GM10248 (cell line): ENCODE results near the gene SDR42E2.
"Not testable (repeated sequence)": the region's sequence is repeated elsewhere in the genome, so short reads cannot be mapped to it uniquely, and the experiment has no call there.

Experiments
- CTCF ChIA-PET: fragments of 300-600 bp; sonication (Branson Sonifier 250); formaldehyde crosslinking; extraction: SDS; loops from one replicate; lab custom pipeline; 2021; ENCODE audit warnings: antibody characterized with exemption; lab: Yijun Ruan, JAX
- POLR2A ChIA-PET: fragments of 350-650 bp; sonication (Branson Sonifier 250); formaldehyde crosslinking; extraction: SDS; loops from one replicate; lab custom pipeline; 2020; ENCODE audit warnings: antibody characterized with exemption; lab: Yijun Ruan, JAX
- DNase-seq: peaks from one replicate; pipeline ENCODE4 v3.0.0; 2012; ENCODE audit errors: extremely low spot score
- CTCF ChIP-seq: IDR thresholded peaks from 2 replicates; pipeline ENCODE4 v1.5.1; 2012; ENCODE audit warnings: mild to moderate bottlenecking, low read depth; ENCODE audit errors: extremely low read depth, missing control alignments, control extremely low read depth

Gene SDR42E2

DNA sequence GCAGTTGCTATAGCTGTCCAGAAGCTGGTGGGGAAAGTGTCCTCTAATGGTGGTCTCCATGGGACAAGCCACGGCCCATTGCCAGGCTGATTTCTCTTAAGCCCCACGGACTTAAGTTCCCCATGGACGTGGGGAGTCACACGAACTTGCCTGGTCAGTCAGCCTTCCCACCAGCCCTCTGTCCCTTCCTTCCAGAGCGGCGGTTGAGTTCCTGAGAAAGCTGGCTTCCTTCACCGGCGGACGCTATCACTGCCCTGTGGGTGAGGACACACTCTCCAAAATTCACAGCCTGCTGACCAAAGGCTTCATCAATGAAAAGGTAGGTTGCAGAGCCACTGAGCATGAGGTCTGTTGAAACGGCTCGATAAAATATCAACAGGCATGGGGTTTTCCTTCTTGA, 10.0 kb upstream of the SDR42E2 start:
- DNase-seq, result no peak
- POLR2A ChIA-PET, result no interaction called here
- CTCF ChIA-PET, result no interaction called here
- TF ChIP-seq CTCF, result no peak

DNA sequence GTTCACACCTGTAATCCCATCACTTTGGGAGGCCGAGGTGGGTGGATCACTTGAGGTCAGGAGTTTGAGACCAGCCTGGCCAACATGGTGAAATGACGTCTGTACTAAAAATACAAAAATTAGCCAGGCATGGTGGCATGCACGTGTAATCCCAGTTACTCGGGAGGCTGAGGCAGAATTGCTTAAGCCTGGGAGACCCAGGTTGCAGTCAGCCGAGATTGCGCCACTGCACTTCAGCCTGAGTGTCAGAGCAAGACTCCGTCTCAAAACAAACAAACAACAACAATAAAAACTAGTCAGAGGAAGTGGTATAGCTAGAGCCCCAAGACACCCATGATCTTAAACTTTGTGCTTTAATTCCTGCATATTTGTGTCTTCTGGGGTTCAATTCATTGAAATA, 9.2 kb upstream of the SDR42E2 start:
- DNase-seq, POLR2A ChIA-PET: not testable (repeated sequence)
- CTCF ChIA-PET, result interaction anchor here (0.8 to 1.2 kb wide), 4 partner anchors 11 to 75 kb away, joined by 3 to 6 read pairs (median 4); no protein-coding TSS in a partner anchor

DNA sequence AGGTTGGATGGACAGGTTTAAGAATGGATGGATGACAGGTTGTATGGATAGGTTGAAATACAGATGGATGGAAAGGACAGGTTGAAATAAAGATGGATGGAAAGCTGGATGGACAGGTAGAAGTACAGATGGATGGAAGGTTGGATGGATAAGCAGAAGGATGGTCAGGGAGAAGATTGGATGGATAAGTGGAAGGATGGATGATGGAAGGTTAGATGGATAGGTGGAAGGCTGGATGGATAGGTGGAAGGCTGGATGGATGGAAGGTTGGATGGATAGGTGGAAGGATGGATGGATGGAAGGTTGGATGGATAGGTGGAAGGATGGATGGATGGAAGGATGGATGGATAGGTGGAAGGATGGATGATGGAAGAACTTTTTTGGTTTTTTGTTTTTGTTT, 905 bp upstream of the SDR42E2 start:
- TF ChIP-seq CTCF, result no peak
- DNase-seq, result no peak
- CTCF ChIA-PET, result no interaction called here
- POLR2A ChIA-PET, result no interaction called here

DNA sequence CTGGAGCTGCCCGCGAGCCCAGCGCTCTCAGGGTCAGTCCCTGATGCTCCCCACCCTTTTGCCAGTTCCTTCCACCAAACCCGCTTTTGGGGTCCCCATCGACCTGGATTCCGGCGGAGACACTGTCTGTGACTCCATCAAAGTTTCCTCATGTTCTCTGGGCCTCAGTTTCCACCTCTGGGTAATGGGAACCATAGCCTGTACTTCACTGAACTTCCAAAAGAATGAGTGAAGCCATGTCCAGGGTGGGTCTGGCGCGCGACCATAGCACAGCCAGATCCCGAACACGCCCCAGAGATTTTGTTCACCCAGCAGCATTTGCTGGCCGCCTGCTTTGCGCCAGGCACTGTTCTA, 327 bp downstream of the SDR42E2 start:
- DNase-seq, result no peak
- POLR2A ChIA-PET, result no interaction called here
- CTCF ChIA-PET, result interaction anchor here (1.4 kb wide), 1 partner anchor 64 kb away, joined by 3 read pairs; no protein-coding TSS in a partner anchor
- TF ChIP-seq CTCF, result no peak

DNA sequence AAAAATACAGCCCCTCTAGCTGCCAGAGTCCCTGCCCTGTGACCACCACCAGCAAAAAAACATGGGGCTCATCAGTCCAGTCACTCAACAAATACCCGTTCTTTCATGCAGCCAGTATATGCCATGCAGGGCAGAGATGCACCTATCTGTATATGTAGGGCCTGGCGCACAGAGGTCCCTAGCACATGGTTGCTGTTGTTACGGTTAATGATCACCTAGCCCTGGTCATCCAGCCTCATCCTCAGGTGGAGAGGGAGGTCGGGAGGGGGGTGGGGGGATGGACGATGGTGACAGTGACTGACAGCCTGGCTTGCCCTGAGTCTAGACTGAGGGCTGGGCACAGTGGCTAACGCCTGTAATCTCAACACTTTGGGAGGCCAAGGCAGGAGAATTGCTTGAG, 1.5 kb downstream of the SDR42E2 start:
- POLR2A ChIA-PET, result no interaction called here
- CTCF ChIA-PET, result interaction anchor here (1.4 kb wide), 2 partner anchors 9 to 65 kb away, joined by 3 read pairs; no protein-coding TSS in a partner anchor
- no peak for DNase-seq
- no peak for TF ChIP-seq CTCF

GRCh38 chr16:22164482-22164881, 2.2 kb downstream of the SDR42E2 start:
- CTCF ChIA-PET, result interaction anchor here (0.6 to 1.4 kb wide), 3 partner anchors 10 to 87 kb away, joined by 3 to 4 read pairs (median 3); no protein-coding TSS in a partner anchor

More at GRCh38 chr16:22164482-22164881, 2.2 kb downstream of the SDR42E2 start:
- TF ChIP-seq CTCF, result no peak
- no peak for DNase-seq
- POLR2A ChIA-PET, result no interaction called here
